Measurements from ENCODE around the gene ISOC1. TPM values are rescaled to one million over a fixed set of nuclear protein-coding genes. Genes with fewer than 3 reads are reported as not detected.

Gene ISOC1
- total RNA-seq, 1 donor from 2014 or later: 5.1 TPM

DNA sequence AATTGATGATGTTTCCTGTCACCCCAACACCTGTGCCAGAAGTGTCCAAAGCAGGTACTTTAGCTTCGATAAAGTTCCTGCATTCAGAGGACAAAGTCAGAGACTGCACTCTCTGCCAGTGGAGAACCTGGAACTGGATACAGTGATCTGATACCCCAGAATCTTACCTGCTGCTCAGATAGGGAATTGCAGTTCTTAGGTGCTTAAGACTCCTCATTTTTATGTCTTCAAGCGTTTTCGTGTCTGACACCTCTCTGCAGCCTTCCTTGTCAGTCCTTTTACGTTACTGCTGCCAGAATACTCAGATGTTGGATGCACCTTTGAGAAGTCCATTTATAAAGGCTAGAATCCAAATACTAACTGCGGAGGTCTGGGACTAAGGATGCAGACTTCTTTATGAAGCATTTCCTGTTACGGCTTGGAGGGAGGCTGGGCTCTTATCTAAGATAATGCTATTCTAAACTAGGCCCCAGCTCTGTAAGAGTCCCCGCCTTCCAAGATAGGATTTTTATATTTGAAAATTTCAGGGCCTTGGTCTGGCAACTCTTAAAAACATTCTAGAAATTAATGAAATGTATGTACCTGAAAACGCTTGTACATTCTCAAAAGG, 1.9 kb downstream of the ISOC1 start:
- H3K27me3 ChIP-seq: no peaks in the 10 kb centered on the region
- H3K36me3 ChIP-seq: no peaks in the 10 kb centered on the region
- DNase-seq (ENCODE audit: low spot score in 2 of 2): no peak
- intact Hi-C loops (cut with DNase I): no loop called here
- H3K4me1 ChIP-seq: peaks cover 0 to 15% of the 10 kb centered on the region in 2 donors
- H3K4me3 ChIP-seq: peak overlapping the region in 1 of 2 donors; percentile 79
- TF ChIP-seq, protein P1, sequence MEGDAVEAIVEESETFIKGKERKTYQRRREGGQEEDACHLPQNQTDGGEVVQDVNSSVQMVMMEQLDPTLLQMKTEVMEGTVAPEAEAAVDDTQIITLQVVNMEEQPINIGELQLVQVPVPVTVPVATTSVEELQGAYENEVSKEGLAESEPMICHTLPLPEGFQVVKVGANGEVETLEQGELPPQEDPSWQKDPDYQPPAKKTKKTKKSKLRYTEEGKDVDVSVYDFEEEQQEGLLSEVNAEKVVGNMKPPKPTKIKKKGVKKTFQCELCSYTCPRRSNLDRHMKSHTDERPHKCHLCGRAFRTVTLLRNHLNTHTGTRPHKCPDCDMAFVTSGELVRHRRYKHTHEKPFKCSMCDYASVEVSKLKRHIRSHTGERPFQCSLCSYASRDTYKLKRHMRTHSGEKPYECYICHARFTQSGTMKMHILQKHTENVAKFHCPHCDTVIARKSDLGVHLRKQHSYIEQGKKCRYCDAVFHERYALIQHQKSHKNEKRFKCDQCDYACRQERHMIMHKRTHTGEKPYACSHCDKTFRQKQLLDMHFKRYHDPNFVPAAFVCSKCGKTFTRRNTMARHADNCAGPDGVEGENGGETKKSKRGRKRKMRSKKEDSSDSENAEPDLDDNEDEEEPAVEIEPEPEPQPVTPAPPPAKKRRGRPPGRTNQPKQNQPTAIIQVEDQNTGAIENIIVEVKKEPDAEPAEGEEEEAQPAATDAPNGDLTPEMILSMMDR (IDR thresholded peaks at IDR 0.05): no peak
- H3K9me3 ChIP-seq: no peaks in the 10 kb centered on the region
- no peak overlapping the region for H3K27ac ChIP-seq

DNA sequence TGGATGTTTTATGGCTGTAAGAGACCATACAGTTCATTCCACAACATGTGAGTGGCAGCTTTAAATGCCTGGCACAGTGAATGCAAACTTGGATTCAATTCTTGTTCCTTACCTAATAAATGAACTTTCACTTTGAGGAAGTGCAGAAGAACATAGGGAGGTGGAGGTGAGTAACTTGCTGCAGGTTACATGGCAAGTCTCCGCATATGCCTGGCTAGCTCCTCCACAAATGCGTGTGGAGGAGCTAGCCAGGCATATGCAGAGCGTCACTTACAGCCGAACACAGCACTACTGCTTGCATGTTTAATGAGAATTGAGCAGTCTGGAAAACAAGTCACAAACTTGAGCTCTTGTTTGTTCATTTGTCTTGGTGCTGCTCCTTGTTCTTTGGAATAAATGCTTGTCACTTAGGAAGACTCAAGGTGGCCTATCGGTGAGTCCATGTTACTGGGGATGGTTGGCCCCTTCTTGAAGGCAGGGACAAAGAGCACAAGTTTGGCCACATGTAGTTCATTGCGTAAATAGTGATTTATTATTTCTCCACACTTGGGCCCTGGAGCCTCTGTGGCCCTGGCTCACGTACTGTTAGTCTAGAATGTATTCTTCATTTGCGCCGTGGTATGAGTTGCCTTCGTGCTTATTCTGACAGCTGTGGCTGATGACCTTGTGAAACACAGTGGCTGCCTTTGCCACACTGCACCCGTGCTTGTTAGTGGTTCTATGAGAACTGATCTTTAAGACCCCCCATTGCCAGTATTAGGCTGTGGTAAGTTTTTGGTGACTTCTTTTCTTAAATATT, 3.1 kb downstream of the ISOC1 start:
- Histone ChIP-seq H3K36me3 (no peaks in the 10 kb centered on the region), H3K27me3 (no peaks in the 10 kb centered on the region), H3K4me3 (no peak overlapping the region), H3K4me1 (peaks cover 0 to 15% of the 10 kb centered on the region in 2 donors), H3K9me3 (no peaks in the 10 kb centered on the region), H3K27ac (no peak overlapping the region)
- TF ChIP-seq, protein P1 (IDR thresholded peaks at IDR 0.05): no peak
- intact Hi-C loops (cut with DNase I): no loop called here
- no peak for DNase-seq (ENCODE audit: low spot score in 2 of 2)

DNA sequence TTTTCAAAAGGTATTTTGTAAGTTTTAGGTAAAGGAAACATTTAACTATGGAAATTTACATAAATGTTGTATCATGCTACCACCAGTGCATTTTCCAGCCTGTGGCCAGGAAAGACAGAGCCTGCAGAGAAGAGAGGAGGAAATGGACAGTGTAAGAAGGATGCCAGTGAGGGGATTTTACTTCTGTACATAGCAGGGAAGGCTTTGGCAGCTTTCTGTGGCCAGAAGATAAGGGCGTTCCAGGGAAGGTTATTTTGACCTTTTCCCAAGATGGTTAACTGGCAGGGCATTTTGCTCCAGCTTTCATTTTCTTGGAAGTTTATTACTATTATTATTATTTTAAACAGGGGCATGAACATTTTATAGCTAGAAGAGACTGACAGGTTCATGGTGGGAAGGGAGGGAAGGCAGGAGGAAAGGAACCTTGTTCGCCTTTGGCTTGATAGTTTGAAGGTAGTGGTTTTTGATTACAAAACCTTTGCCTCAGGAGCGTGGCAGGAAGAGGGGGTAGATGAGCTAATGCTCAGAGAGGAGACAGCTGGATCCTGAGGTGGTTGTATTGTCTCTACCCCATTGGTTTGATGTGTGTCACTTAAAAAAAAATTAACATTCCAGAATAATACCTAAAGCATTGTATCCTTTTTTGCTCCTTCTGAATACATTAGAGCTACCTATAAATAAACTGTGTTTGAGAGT, 4.1 kb downstream of the ISOC1 start:
- H3K27ac ChIP-seq: no peak overlapping the region
- H3K4me3 ChIP-seq: no peak overlapping the region
- intact Hi-C loops (cut with DNase I): no loop called here
- H3K9me3 ChIP-seq: no peaks in the 10 kb centered on the region
- no peaks in the 10 kb centered on the region for H3K36me3 ChIP-seq
- TF ChIP-seq, protein P1 (IDR thresholded peaks at IDR 0.05): no peak
- H3K27me3 ChIP-seq: no peaks in the 10 kb centered on the region
- no peak for DNase-seq (ENCODE audit: low spot score in 2 of 2)
- H3K4me1 ChIP-seq: peaks cover 0 to 15% of the 10 kb centered on the region in 2 donors

DNA sequence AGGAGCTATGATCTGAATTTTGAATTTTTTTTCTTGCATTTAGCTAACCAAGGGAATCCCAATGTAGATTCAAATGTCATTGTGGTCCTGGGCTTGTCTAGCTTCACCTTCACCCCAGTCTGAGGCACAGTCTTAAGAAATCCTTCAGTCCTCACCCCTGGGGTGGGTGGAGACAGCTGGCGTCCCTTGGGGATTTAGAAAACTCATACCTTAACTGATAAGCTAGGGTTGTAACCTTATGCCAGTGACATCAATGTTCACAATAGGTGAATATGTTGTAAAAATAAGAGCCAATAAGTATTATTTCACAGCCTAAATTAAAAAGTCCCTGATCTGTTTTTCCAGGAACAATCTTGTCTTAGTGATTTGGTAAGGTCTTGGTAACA, 4.6 kb downstream of the ISOC1 start:
- intact Hi-C loops (cut with DNase I): no loop called here
- Histone ChIP-seq H3K27me3 (no peaks in the 10 kb centered on the region), H3K9me3 (no peaks in the 10 kb centered on the region), H3K4me1 (peaks cover 0 to 15% of the 10 kb centered on the region in 2 donors), H3K36me3 (no peaks in the 10 kb centered on the region), H3K27ac (no peak overlapping the region), H3K4me3 (no peak overlapping the region)
- TF ChIP-seq, protein P1 (IDR thresholded peaks at IDR 0.05): no peak
- DNase-seq (ENCODE audit: low spot score in 2 of 2): no peak

DNA sequence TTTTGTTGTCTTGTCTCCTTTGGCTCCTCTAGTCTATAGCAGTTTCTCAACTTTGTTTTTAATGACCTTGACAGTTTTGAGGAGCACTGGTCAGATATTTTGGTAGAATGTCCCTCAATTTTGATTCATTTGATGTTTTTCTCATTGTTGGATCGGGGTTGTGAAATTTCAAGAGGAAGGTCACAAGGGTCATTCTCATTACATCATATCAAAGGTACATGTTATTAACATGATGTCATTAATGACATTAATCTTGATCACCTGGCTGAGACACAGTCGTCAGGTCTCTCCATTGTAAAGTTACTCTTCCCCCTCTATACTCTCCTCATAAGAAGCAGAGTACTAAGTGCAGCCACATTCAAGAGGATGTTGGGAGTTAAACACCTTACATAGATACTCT, 7.2 kb downstream of the ISOC1 start:
- TF ChIP-seq, protein P1 (IDR thresholded peaks at IDR 0.05): no peak
- DNase-seq (ENCODE audit: low spot score in 2 of 2): no peak
- Histone ChIP-seq H3K27me3 (no peaks in the 10 kb centered on the region), H3K4me1 (peaks cover 0 to 9% of the 10 kb centered on the region in 2 donors), H3K36me3 (peaks cover 0 to 8% of the 10 kb centered on the region in 2 donors), H3K27ac (no peak overlapping the region), H3K9me3 (no peaks in the 10 kb centered on the region), H3K4me3 (no peak overlapping the region)
- intact Hi-C loops (cut with DNase I): no loop called here

Measured in ascending aorta (tissue), 2 donors.